Lung (tissue), 12 donors: ENCODE measurements around the gene TMEM131. TPM values are rescaled to one million over a fixed set of nuclear protein-coding genes. Genes with fewer than 3 reads are reported as not detected.
A peak's percentile ranks its signal among the peaks of the same experiment; 100 is the strongest.

ENCODE experiments used
- ATAC-seq: fragments of 200-7000 bp; cut with Tn5 transposase; one replicate; pipeline ENCODE4 v1.9.1; 2020; ENCODE audit warnings: moderate number of reproducible peaks; ENCODE audit not compliant: insufficient read depth, low FRiP score
- DNase-seq, 3 donors: peaks; one replicate each; pipeline ENCODE4 v3.0.0-alpha.2; 2013 to 2017
- H3K27ac ChIP-seq, 2 donors: one replicate each; pipeline ENCODE4 v1.5.1; 2013; ENCODE audit warnings: mild to moderate bottlenecking in 2 of 2, moderate library complexity in 2 of 2, control low read depth in 1 of 2, inconsistent platforms in 1 of 2, low read depth in 1 of 2, low read length in 1 of 2
- H3K27me3 ChIP-seq, 3 donors: one replicate each; pipeline ENCODE4 v1.5.1; 2013; ENCODE audit warnings: low read length in 2 of 3; ENCODE audit not compliant: control insufficient read depth in 3 of 3, insufficient read depth in 3 of 3
- H3K36me3 ChIP-seq, 4 donors: one replicate each; pipeline ENCODE4 v1.5.1; 2013; ENCODE audit warnings: low read length in 4 of 4, mild to moderate bottlenecking in 1 of 4, moderate library complexity in 1 of 4; ENCODE audit not compliant: control insufficient read depth in 4 of 4, insufficient read depth in 4 of 4
- H3K4me1 ChIP-seq, 5 donors: one replicate each; pipeline ENCODE4 v1.5.1; 2013; ENCODE audit warnings: low read length in 5 of 5, mild to moderate bottlenecking in 2 of 5, moderate library complexity in 1 of 5; ENCODE audit not compliant: control insufficient read depth in 5 of 5, insufficient read depth in 5 of 5
- H3K4me3 ChIP-seq: one replicate; pipeline ENCODE4 v1.5.1; 2013; ENCODE audit warnings: mild to moderate bottlenecking, control low read depth, moderate library complexity
- H3K9ac ChIP-seq, 2 donors: one replicate each; pipeline ENCODE4 v1.5.1; 2013; ENCODE audit warnings: low read length in 2 of 2, control low read depth in 1 of 2; ENCODE audit not compliant: insufficient read depth in 1 of 2
- H3K9me3 ChIP-seq, 4 donors: one replicate each; pipeline ENCODE4 v1.5.1; 2013; ENCODE audit warnings: low read length in 3 of 4, mild to moderate bottlenecking in 1 of 4, moderate library complexity in 1 of 4; ENCODE audit not compliant: control insufficient read depth in 4 of 4, insufficient read depth in 3 of 4
- CTCF ChIP-seq: IDR thresholded peaks from 2 replicates; pipeline ENCODE4 v1.5.1; 2012; ENCODE audit warnings: mild to moderate bottlenecking; ENCODE audit errors: control extremely low read depth, extremely low read depth
- WGBS, 2 donors: extraction: QIAGEN DNeasy Blood & Tissue Kit; methylation state at CpG; one replicate each; pipeline ENCODE4 v1.1.7; 2013; 5-methylcytosine and 5-hydroxymethylcytosine counted together
- polyA plus RNA-seq, 2 donors: library from polyadenylated mRNA; stranded (reverse); fragments of 200-250 nt; gene quantifications; one replicate each; pipeline ENCODE4 v1.2.1, GENCODE V29; 2013
- total RNA-seq, 2 donors: library from RNA; depleted of rRNA in 1 of 2; stranded (reverse); fragments of >200 nt in 1 of 2; gene quantifications; one replicate each; pipeline ENCODE4 v1.2.1, GENCODE V29; 2014 to 2021
- donor health status: control.
- donor health status: control.
- donor health status: Bipolar disorder and iron deficiency.
- donor health status: healthy.
- donor health status: DM: yes; HTN: yes; CAD: no.

TMEM131 gene
- total and polyA plus RNA-seq, 4 donors, result 9.3 to 54.0 (median 23.7) TPM

GRCh38 chr2:97985998-97986397 lies 9.8 kb downstream of the TMEM131 start:
- Histone ChIP-seq H3K4me3 (no peak overlapping the region), H3K4me1 (peaks cover 0 to 20% (median 0%) of the 10 kb centered on the region in 5 donors), H3K27ac (no peak overlapping the region), H3K9me3 (peaks cover 0 to 8% (median 3%) of the 10 kb centered on the region in 4 donors), H3K36me3 (peaks cover 0 to 1% (median 0%) of the 10 kb centered on the region in 4 donors), H3K27me3 (no peaks in the 10 kb centered on the region), H3K9ac (no peak overlapping the region)
- DNase-seq (no peak), ATAC-seq (no peak)
- WGBS, 2 donors, result 95 to 97% methylated on average over 2 of the region's 2 CpGs
- TF ChIP-seq CTCF, result no peak

- Histone ChIP-seq H3K4me1 (peaks cover 0 to 21% (median 0%) of the 10 kb centered on the region in 5 donors), H3K9me3 (peaks cover 0 to 17% (median 6%) of the 10 kb centered on the region in 4 donors), H3K4me3 (no peak overlapping the region), H3K36me3 (peaks cover 0 to 16% (median 8%) of the 10 kb centered on the region in 4 donors), H3K27me3 (no peaks in the 10 kb centered on the region), H3K27ac (no peak overlapping the region), H3K9ac (no peak overlapping the region)
- DNase-seq (no peak), ATAC-seq (no peak)
- no peak for TF ChIP-seq CTCF
- 94 to 96% methylated on average over 3 of the region's 3 CpGs for WGBS, 2 donors
Measured at GRCh38 chr2:97983698-97984097, 12.1 kb downstream of the TMEM131 start.

- no peak for TF ChIP-seq CTCF
- Histone ChIP-seq H3K9me3 (peaks cover 0 to 17% (median 5%) of the 10 kb centered on the region in 4 donors), H3K36me3 (peaks cover 0 to 21% (median 9%) of the 10 kb centered on the region in 4 donors), H3K4me1 (peaks cover 0 to 21% (median 0%) of the 10 kb centered on the region in 5 donors), H3K4me3 (no peak overlapping the region), H3K9ac (no peak overlapping the region), H3K27me3 (no peaks in the 10 kb centered on the region), H3K27ac (peak overlapping the region in 1 of 2 donors; percentile 13)
- DNase-seq, result no peak
- 79 to 83% methylated on average over 6 of the region's 6 CpGs for WGBS, 2 donors
- ATAC-seq, result no peak
Measured at GRCh38 chr2:97983134-97983533, 12.6 kb downstream of the TMEM131 start.

GRCh38 chr2:97982621-97983020 lies 13.1 kb downstream of the TMEM131 start:
- H3K4me1 ChIP-seq, result peaks cover 0 to 21% (median 0%) of the 10 kb centered on the region in 5 donors
- ATAC-seq (no peak), DNase-seq (no peak)
- TF ChIP-seq CTCF, result no peak
- no peak overlapping the region for H3K4me3 ChIP-seq
- no peaks in the 10 kb centered on the region for H3K27me3 ChIP-seq
- peaks cover 0 to 16% (median 5%) of the 10 kb centered on the region in 4 donors for H3K9me3 ChIP-seq
- peak overlapping the region in 1 of 2 donors; percentile 13 for H3K27ac ChIP-seq
- H3K9ac ChIP-seq, result no peak overlapping the region
- peaks cover 0 to 21% (median 9%) of the 10 kb centered on the region in 4 donors for H3K36me3 ChIP-seq
